Ishikawa (cell line): ENCODE data around the gene TCF7.

ENCODE experiments used
- CEBPB ChIP-seq: IDR thresholded peaks from 2 replicates; pipeline ENCODE4 v1.6.1; 2012
- CREB1 ChIP-seq: IDR thresholded peaks from 2 replicates; pipeline ENCODE4 v1.6.1; 2012; ENCODE audit warnings: low read depth
- EGR1 ChIP-seq: IDR thresholded peaks from 2 replicates; pipeline ENCODE4 v1.6.1; 2012
- NFIC ChIP-seq: IDR thresholded peaks from 2 replicates; pipeline ENCODE4 v1.6.1; 2012
- RAD21 ChIP-seq: IDR thresholded peaks from 2 replicates; pipeline ENCODE4 v1.6.1; 2012; ENCODE audit warnings: low read depth
- TCF12 ChIP-seq: IDR thresholded peaks from 2 replicates; pipeline ENCODE4 v1.6.1; 2012; ENCODE audit warnings: low read depth
- YY1 ChIP-seq: IDR thresholded peaks from 2 replicates; pipeline ENCODE4 v1.6.1; 2012; ENCODE audit warnings: low read depth
- TF ChIP-seq, protein P1 (sequence below): IDR thresholded peaks from 2 replicates; pipeline ENCODE4 v1.6.1; 2012
- TF ChIP-seq, protein P2 (sequence below): IDR thresholded peaks from 2 replicates; pipeline ENCODE4 v1.6.1; 2012; ENCODE audit warnings: low read depth, mild to moderate bottlenecking

GRCh38 chr5:134113902-134114875 lies at the start of gene TCF7:
- TF ChIP-seq, protein P1, sequence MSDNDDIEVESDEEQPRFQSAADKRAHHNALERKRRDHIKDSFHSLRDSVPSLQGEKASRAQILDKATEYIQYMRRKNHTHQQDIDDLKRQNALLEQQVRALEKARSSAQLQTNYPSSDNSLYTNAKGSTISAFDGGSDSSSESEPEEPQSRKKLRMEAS: no peak
- TF ChIP-seq EGR1 (no peak), RAD21 (no peak), NFIC (no peak), CREB1 (no peak), YY1 (no peak), TCF12 (no peak), CEBPB (no peak)
- TF ChIP-seq, protein P2, sequence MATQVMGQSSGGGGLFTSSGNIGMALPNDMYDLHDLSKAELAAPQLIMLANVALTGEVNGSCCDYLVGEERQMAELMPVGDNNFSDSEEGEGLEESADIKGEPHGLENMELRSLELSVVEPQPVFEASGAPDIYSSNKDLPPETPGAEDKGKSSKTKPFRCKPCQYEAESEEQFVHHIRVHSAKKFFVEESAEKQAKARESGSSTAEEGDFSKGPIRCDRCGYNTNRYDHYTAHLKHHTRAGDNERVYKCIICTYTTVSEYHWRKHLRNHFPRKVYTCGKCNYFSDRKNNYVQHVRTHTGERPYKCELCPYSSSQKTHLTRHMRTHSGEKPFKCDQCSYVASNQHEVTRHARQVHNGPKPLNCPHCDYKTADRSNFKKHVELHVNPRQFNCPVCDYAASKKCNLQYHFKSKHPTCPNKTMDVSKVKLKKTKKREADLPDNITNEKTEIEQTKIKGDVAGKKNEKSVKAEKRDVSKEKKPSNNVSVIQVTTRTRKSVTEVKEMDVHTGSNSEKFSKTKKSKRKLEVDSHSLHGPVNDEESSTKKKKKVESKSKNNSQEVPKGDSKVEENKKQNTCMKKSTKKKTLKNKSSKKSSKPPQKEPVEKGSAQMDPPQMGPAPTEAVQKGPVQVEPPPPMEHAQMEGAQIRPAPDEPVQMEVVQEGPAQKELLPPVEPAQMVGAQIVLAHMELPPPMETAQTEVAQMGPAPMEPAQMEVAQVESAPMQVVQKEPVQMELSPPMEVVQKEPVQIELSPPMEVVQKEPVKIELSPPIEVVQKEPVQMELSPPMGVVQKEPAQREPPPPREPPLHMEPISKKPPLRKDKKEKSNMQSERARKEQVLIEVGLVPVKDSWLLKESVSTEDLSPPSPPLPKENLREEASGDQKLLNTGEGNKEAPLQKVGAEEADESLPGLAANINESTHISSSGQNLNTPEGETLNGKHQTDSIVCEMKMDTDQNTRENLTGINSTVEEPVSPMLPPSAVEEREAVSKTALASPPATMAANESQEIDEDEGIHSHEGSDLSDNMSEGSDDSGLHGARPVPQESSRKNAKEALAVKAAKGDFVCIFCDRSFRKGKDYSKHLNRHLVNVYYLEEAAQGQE: no peak
